ENCODE results near the gene MCF2L. TPM values are rescaled to one million over a fixed set of nuclear protein-coding genes. Genes with fewer than 3 reads are reported as not detected.

MCF2L gene
- total and polyA plus RNA-seq, 2 experiments from 2014 or later: 4.8 to 25.6 TPM

- H3K4me2 ChIP-seq: no peak overlapping the region
- ATAC-seq (no peak), DNase-seq (ENCODE audit: low spot score) (no peak)
- H3F3A ChIP-seq (replicated peaks; ENCODE audit: low read depth): 0 out of 2 replicates have a peak, but pooled peaks cover 4% of the 10 kb centered on the region
- TF ChIP-seq CTCF (conservative IDR thresholded peaks at IDR 0.05; ENCODE audit: low read depth in 2 of 2): no peak
- TF ChIP-seq ZNF331 (CRISPR knock-in tag; IDR thresholded peaks at IDR 0.05; ENCODE audit: low read depth): no peak
- no peak for TF ChIP-seq JUNB (IDR thresholded peaks at IDR 0.05; ENCODE audit: unreplicated experiment)
- no peak for TF ChIP-seq ZNF114 (CRISPR knock-in tag; IDR thresholded peaks at IDR 0.05)
- no peak for TF ChIP-seq ZNF462 (CRISPR knock-in tag; IDR thresholded peaks at IDR 0.05)
- no peak for TF ChIP-seq NANOG (IDR thresholded peaks at IDR 0.05; ENCODE audit: borderline replicate concordance)
- no peak for TF ChIP-seq REST (IDR thresholded peaks at IDR 0.05; ENCODE audit: unreplicated experiment)
- no peak for TF ChIP-seq ETS1 (IDR thresholded peaks at IDR 0.05)
- TF ChIP-seq CREB1 (CRISPR knock-in tag; IDR thresholded peaks at IDR 0.05; ENCODE audit: low read depth): no peak
- TF ChIP-seq EZH2 (IDR thresholded peaks at IDR 0.05; ENCODE audit: low read depth, unreplicated experiment): no peak
- no peak for TF ChIP-seq POLR2AphosphoS5 (IDR thresholded peaks at IDR 0.05; ENCODE audit: low read depth)
- TF ChIP-seq EZH2phosphoT487 (IDR thresholded peaks at IDR 0.05; ENCODE audit: unreplicated experiment): no peak
- no peak overlapping the region for H3K27ac Mint-ChIP-seq
- no peak overlapping the region for H3K4me3 Mint-ChIP-seq
- no peaks in the 10 kb centered on the region for H3K79me2 ChIP-seq (replicated peaks; ENCODE audit: insufficient read depth)
- H3K36me3 ChIP-seq (ENCODE audit: insufficient read depth): no peaks in the 10 kb centered on the region
- H3K4me3 ChIP-seq: no peak overlapping the region
- H3K9me2 ChIP-seq (ENCODE audit: insufficient read depth): no peaks in the 10 kb centered on the region
- H3K4me1 Mint-ChIP-seq: peaks cover 16% of the 10 kb centered on the region
- H3K27me3 Mint-ChIP-seq (ENCODE audit: insufficient read depth, low read depth, poor library complexity): peaks cover 2% of the 10 kb centered on the region
- H2AFZ ChIP-seq: no peak overlapping the region
- H3K4me1 ChIP-seq (ENCODE audit: insufficient read depth): peaks cover 8% of the 10 kb centered on the region; the same call in 1 of the 2 replicates
- H4K20me1 ChIP-seq (replicated peaks; ENCODE audit: insufficient read depth): no peaks in the 10 kb centered on the region
- no peaks in the 10 kb centered on the region for H3K36me3 Mint-ChIP-seq (ENCODE audit: low read depth)
- H3K9me3 Mint-ChIP-seq: no peaks in the 10 kb centered on the region
- no peak overlapping the region; the same call in 1 of the 2 replicates for H3K27ac ChIP-seq (ENCODE audit: low read depth)
- H3K27me3 ChIP-seq (ENCODE audit: insufficient read depth): no peaks in the 10 kb centered on the region
Measured at GRCh38 chr13:113021391-113021790, 52.4 kb downstream of the MCF2L start.
